H1 (cell line): ENCODE data around the gene CCDC136. TPM values are rescaled to one million over a fixed set of nuclear protein-coding genes. Genes with fewer than 3 reads are reported as not detected.

Source experiments
- CTCF ChIA-PET: fragments of 300-600 bp; sonication (Branson Sonifier 250); formaldehyde crosslinking; loops from one replicate; lab custom pipeline; 2021; ENCODE audit not compliant: partially characterized antibody; lab: Charles Lee
- POLR2A ChIA-PET: fragments of 300-600 bp; sonication (Branson Sonifier 250); formaldehyde crosslinking; loops from one replicate; lab custom pipeline; 2021; ENCODE audit warnings: inconsistent platforms; ENCODE audit not compliant: partially characterized antibody; lab: Charles Lee
- DNase-seq, 2 experiments: peaks; one replicate each; pipeline versions ENCODE4 v3.0.0 to v3.0.0-alpha.2; 2010 to 2022; ENCODE audit warnings: low spot score in 2 of 2, low read depth in 1 of 2, mixed read lengths in 1 of 2
- FAIRE-seq: peaks from 2 replicates; lab custom pipeline; 2011; peaks lifted over from hg19 to GRCh38; lab: Jason Lieb, UNC
- H2AFZ ChIP-seq: 2 replicates; pipeline ENCODE4 v1.8.1; 2012; ENCODE audit warnings: low read length, inconsistent platforms
- H2AK5ac ChIP-seq: 2 replicates; pipeline ENCODE4 v1.6.1; 2013; ENCODE audit warnings: low read depth, low read length
- H2BK120ac ChIP-seq: replicated peaks from 2 replicates; pipeline ENCODE3; 2013; ENCODE audit warnings: low read depth, low read length, inconsistent platforms
- H2BK12ac ChIP-seq: 2 replicates; pipeline ENCODE4 v1.6.1; 2013; ENCODE audit warnings: low read depth, low read length
- H2BK15ac ChIP-seq: 2 replicates; pipeline ENCODE4 v1.6.1; 2013; ENCODE audit warnings: low read length
- H2BK20ac ChIP-seq: 2 replicates; pipeline ENCODE4 v1.6.1; 2013; ENCODE audit warnings: low read length
- H2BK5ac ChIP-seq: 2 replicates; pipeline ENCODE4 v1.6.1; 2013; ENCODE audit warnings: low read depth, low read length
- H3K14ac ChIP-seq: 2 replicates; pipeline ENCODE4 v1.6.1; 2013; ENCODE audit warnings: inconsistent platforms; ENCODE audit not compliant: insufficient read length
- H3K18ac ChIP-seq: 2 replicates; pipeline ENCODE4 v1.6.1; 2013; ENCODE audit warnings: low read length; ENCODE audit errors: extremely low read depth
- H3K23ac ChIP-seq: 2 replicates; pipeline ENCODE4 v1.6.1; 2013; ENCODE audit warnings: inconsistent platforms; ENCODE audit not compliant: insufficient read length
- H3K23me2 ChIP-seq: 2 replicates; pipeline ENCODE4 v1.6.1; 2013; ENCODE audit warnings: low read depth, low read length
- H3K27ac ChIP-seq: 2 replicates; pipeline ENCODE4 v1.6.1; 2011; ENCODE audit warnings: low read depth, low read length, inconsistent platforms
- H3K27me3 ChIP-seq, 4 experiments: replicated peaks in 1 of 4; 1 replicate in 1 of 4; 2 replicates in 3 of 4; pipeline versions ENCODE4 v1.6.1 to v1.8.1; 2011 to 2013; ENCODE audit warnings: low read length in 3 of 4, mild to moderate bottlenecking in 3 of 4, inconsistent platforms in 2 of 4, mixed read lengths in 2 of 4, moderate library complexity in 1 of 4; ENCODE audit not compliant: control insufficient read depth in 3 of 4, insufficient read depth in 3 of 4; ENCODE audit errors: extremely low read depth in 1 of 4
- H3K36me3 ChIP-seq, 4 experiments: 2 replicates each; pipeline versions ENCODE4 v1.6.1 to v1.8.1; 2011 to 2013; ENCODE audit warnings: mild to moderate bottlenecking in 4 of 4, low read length in 3 of 4, moderate library complexity in 2 of 4, control low read depth in 1 of 4, inconsistent platforms in 1 of 4; ENCODE audit not compliant: insufficient read depth in 4 of 4, control insufficient read depth in 2 of 4
- H3K4ac ChIP-seq: replicated peaks from 2 replicates; pipeline ENCODE3; 2013; ENCODE audit warnings: low read length, low read depth, mixed read lengths, inconsistent platforms; ENCODE audit not compliant: insufficient read length
- H3K4me1 ChIP-seq, 4 experiments: replicated peaks in 1 of 4; 1 replicate in 1 of 4; 2 replicates in 3 of 4; pipeline versions ENCODE4 v1.6.1 to v1.8.1; 2011 to 2013; ENCODE audit warnings: low read length in 3 of 4, inconsistent platforms in 2 of 4, mixed read lengths in 1 of 4; ENCODE audit not compliant: insufficient read depth in 4 of 4, control insufficient read depth in 3 of 4
- H3K4me2 ChIP-seq, 2 experiments: 2 replicates each; pipeline versions ENCODE4 v1.6.1 to v1.8.1; 2011 to 2013; ENCODE audit warnings: low read depth in 2 of 2, low read length in 2 of 2, control low read depth in 1 of 2, inconsistent platforms in 1 of 2, mild to moderate bottlenecking in 1 of 2; ENCODE audit not compliant: insufficient read depth in 1 of 2
- H3K4me3 ChIP-seq, 4 experiments: fragments of 200-600, 300-600 bp in 1 of 4; sonication (generic), shearing (Covaris generic), sonication (Bioruptor Twin) in 1 of 4; 2 replicates each; pipeline versions ENCODE4 v1.5.1 to v1.8.1; 2011 to 2016; ENCODE audit warnings: low read length in 4 of 4, low read depth in 3 of 4, control low read depth in 2 of 4, inconsistent platforms in 2 of 4, mild to moderate bottlenecking in 2 of 4, mixed read lengths in 1 of 4, moderate library complexity in 1 of 4; ENCODE audit not compliant: insufficient read depth in 2 of 4; ENCODE audit errors: extremely low read depth in 1 of 4
- H3K56ac ChIP-seq: replicated peaks from 2 replicates; pipeline ENCODE3; 2013; ENCODE audit warnings: low read depth, mild to moderate bottlenecking, mixed read lengths, low read length, inconsistent platforms; ENCODE audit not compliant: insufficient read length
- H3K79me1 ChIP-seq: 2 replicates; pipeline ENCODE4 v1.6.1; 2013; ENCODE audit warnings: low read depth, low read length, control low read depth
- H3K79me2 ChIP-seq, 2 experiments: 2 replicates each; pipeline versions ENCODE4 v1.6.1 to v1.8.1; 2012 to 2013; ENCODE audit warnings: low read length in 2 of 2, mild to moderate bottlenecking in 2 of 2, inconsistent platforms in 1 of 2; ENCODE audit not compliant: insufficient read depth in 2 of 2, control insufficient read depth in 1 of 2
- H3K9ac ChIP-seq, 4 experiments: replicated peaks in 1 of 4; 1 replicate in 1 of 4; 2 replicates in 3 of 4; pipeline versions ENCODE4 v1.6.1 to v1.8.1; 2011 to 2013; ENCODE audit warnings: low read depth in 3 of 4, low read length in 3 of 4, control low read depth in 2 of 4, mild to moderate bottlenecking in 2 of 4, moderate library complexity in 2 of 4, inconsistent platforms in 1 of 4; ENCODE audit errors: extremely low read depth in 1 of 4
- H3K9me3 ChIP-seq, 2 experiments: 2 replicates each; pipeline versions ENCODE4 v1.6.1 to v1.8.1; 2012 to 2013; ENCODE audit warnings: mild to moderate bottlenecking in 2 of 2, moderate library complexity in 2 of 2, control low read depth in 1 of 2, inconsistent platforms in 1 of 2, low read depth in 1 of 2, low read length in 1 of 2, mixed read lengths in 1 of 2; ENCODE audit not compliant: insufficient read depth in 2 of 2
- H4K20me1 ChIP-seq, 2 experiments: replicated peaks in 1 of 2; 2 replicates each; pipeline versions ENCODE3 to v1.8.1; 2011 to 2013; ENCODE audit warnings: inconsistent platforms in 2 of 2, low read length in 2 of 2, mild to moderate bottlenecking in 1 of 2; ENCODE audit not compliant: insufficient read depth in 2 of 2, control insufficient read depth in 1 of 2
- H4K5ac ChIP-seq: 2 replicates; pipeline ENCODE4 v1.6.1; 2013; ENCODE audit warnings: low read length, low read depth, mixed read lengths, inconsistent platforms; ENCODE audit not compliant: insufficient read length
- H4K8ac ChIP-seq: 2 replicates; pipeline ENCODE4 v1.8.0; 2013; ENCODE audit warnings: mild to moderate bottlenecking, moderate library complexity, low read length, inconsistent platforms; ENCODE audit not compliant: insufficient read depth; ENCODE audit errors: extremely low read depth
- H4K91ac ChIP-seq: replicated peaks from 2 replicates; pipeline ENCODE3; 2013; ENCODE audit warnings: low read length, mixed read lengths, inconsistent platforms; ENCODE audit not compliant: insufficient read length
- EGR1 ChIP-seq: IDR thresholded peaks from 2 replicates; pipeline ENCODE4 v1.6.1; 2011; ENCODE audit warnings: low read depth, low read length, borderline replicate concordance
- FOSL1 ChIP-seq: IDR thresholded peaks from 2 replicates; pipeline ENCODE4 v1.6.1; 2011; ENCODE audit warnings: mild to moderate bottlenecking, low read depth, low read length, moderate library complexity; ENCODE audit not compliant: insufficient read depth
- JUN ChIP-seq: IDR thresholded peaks from 2 replicates; pipeline ENCODE4 v1.6.1; 2011; ENCODE audit warnings: low read depth, mild to moderate bottlenecking, improper control_type of control experiment, low read length
- KDM1A ChIP-seq: fragments of 200-600, 300-600 bp; sonication (generic); IDR thresholded peaks from 2 replicates; pipeline ENCODE4 v1.7.1; 2016; ENCODE audit warnings: mild to moderate bottlenecking, low read length, borderline replicate concordance
- NANOG ChIP-seq: IDR thresholded peaks from 2 replicates; pipeline ENCODE4 v1.6.1; 2011; ENCODE audit warnings: low read length, low read depth, mild to moderate bottlenecking, inconsistent platforms; ENCODE audit not compliant: insufficient read depth, poor library complexity, severe bottlenecking
- NRF1 ChIP-seq: IDR thresholded peaks from 2 replicates; pipeline ENCODE4 v1.6.1; 2011; ENCODE audit warnings: mild to moderate bottlenecking, low read depth, low read length, improper control_type of control experiment
- RFX5 ChIP-seq: IDR thresholded peaks from 2 replicates; pipeline ENCODE4 v1.6.1; 2011; ENCODE audit warnings: low read depth, low read length, improper control_type of control experiment, borderline replicate concordance
- RXRA ChIP-seq: IDR thresholded peaks from 2 replicates; pipeline ENCODE4 v1.6.1; 2011; ENCODE audit warnings: low read depth, mild to moderate bottlenecking, low read length, moderate library complexity; ENCODE audit not compliant: insufficient read depth
- SIN3A ChIP-seq, 2 experiments: IDR thresholded peaks in 1 of 2; conservative IDR thresholded peaks in 1 of 2; 2 replicates each; pipeline ENCODE4 v1.6.1; 2011 to 2012; ENCODE audit warnings: low read length in 2 of 2, improper control_type of control experiment in 1 of 2, low read depth in 1 of 2, mild to moderate bottlenecking in 1 of 2
- SRF ChIP-seq: IDR thresholded peaks from 2 replicates; pipeline ENCODE4 v1.6.1; 2011; ENCODE audit warnings: mild to moderate bottlenecking, low read depth, low read length, moderate library complexity
- TBP ChIP-seq: IDR thresholded peaks from 2 replicates; pipeline ENCODE4 v1.6.1; 2011; ENCODE audit warnings: low read depth, low read length, improper control_type of control experiment
- TCF12 ChIP-seq: IDR thresholded peaks from 2 replicates; pipeline ENCODE4 v1.6.1; 2011; ENCODE audit warnings: low read depth, mild to moderate bottlenecking, low read length
- TEAD4 ChIP-seq: IDR thresholded peaks from 2 replicates; pipeline ENCODE4 v1.6.1; 2012; ENCODE audit warnings: low read depth, low read length, inconsistent platforms, mixed read lengths
- WGBS, 2 experiments: shearing (Covaris generic) in 1 of 2; methylation state at CpG; one replicate each; pipeline versions ENCODE4 v1.1.6 to v1.1.7; 2013 to 2015; ENCODE audit warnings: low lambda C conversion rate in 2 of 2, mixed read lengths in 2 of 2, inconsistent platforms in 1 of 2, low coverage in 1 of 2, missing lambda C conversion rate in 1 of 2; ENCODE audit not compliant: insufficient replicate concordance in 2 of 2, insufficient coverage in 1 of 2, insufficient read length in 1 of 2; ENCODE audit errors: extremely low coverage in 1 of 2, missing lambda C conversion rate in 1 of 2; 5-methylcytosine and 5-hydroxymethylcytosine counted together
- polyA plus RNA-seq, 7 experiments: library from polyadenylated mRNA; depleted of rRNA in 3 of 7; stranded (reverse) in 5 of 7; unstranded in 2 of 7; fragments of >200 nt in 5 of 7; fragments of 200-250 nt in 2 of 7; gene quantifications; 1 replicate in 5 of 7; 2 replicates in 1 of 7; 4 replicates in 1 of 7; pipeline versions ENCODE4 v1.2.1 to v1.2.3, GENCODE V29; 2011 to 2013; ENCODE audit warnings: missing spikeins in 2 of 7, mixed read lengths in 2 of 7
- total RNA-seq: library from RNA; stranded (reverse); fragmentation: NEBNext Ultra II Directional; extraction: Animal tissue kit (Norgen Biotek cat#: 25700); gene quantifications from 2 replicates; pipeline ENCODE4 v1.2.1, GENCODE V29; 2021

The CCDC136 gene
- total and polyA plus RNA-seq, 2 of the 8 experiments (the other 6 are each of a cell fraction or from before 2014, with no cell fraction given), result 35.6 to 47.7 TPM

GRCh38 chr7:128856001-128856718, 64.4 kb downstream of the CCDC136 start:
- Histone ChIP-seq H3K9me3 (no peaks in the 10 kb centered on the region), H2BK120ac (no peak overlapping the region), H3K79me2 (no peaks in the 10 kb centered on the region), H3K79me1 (no peaks in the 10 kb centered on the region), H4K20me1 (no peaks in the 10 kb centered on the region), H2BK20ac (no peak overlapping the region), H4K5ac (no peak overlapping the region), H3K4me1 (peaks cover 0 to 9% (median 4%) of the 10 kb centered on the region in 4 experiments; a peak in 5 of 7 replicates), H4K8ac (no peak overlapping the region), H3K4ac (no peak overlapping the region), H4K91ac (no peak overlapping the region), H2BK12ac (no peak overlapping the region), H2AFZ (no peak overlapping the region), H3K4me3 (no peak overlapping the region), H2BK5ac (no peak overlapping the region), H3K9ac (no peak overlapping the region), H3K56ac (no peak overlapping the region), H3K36me3 (no peaks in the 10 kb centered on the region), H3K27ac (no peak overlapping the region), H3K23me2 (no peaks in the 10 kb centered on the region), H2BK15ac (no peak overlapping the region), H3K27me3 (no peaks in the 10 kb centered on the region), H3K18ac (no peak overlapping the region), H2AK5ac (no peak overlapping the region), H3K14ac (no peak overlapping the region), H3K4me2 (no peak overlapping the region), H3K23ac (no peak overlapping the region)
- DNase-seq (no peak), FAIRE-seq (no peak)
- 83% methylated on average over 16 of the region's 17 CpGs; no CpG with 5 or more reads in 1 of the 2 experiments for WGBS, 2 experiments
- ChIA-PET POLR2A (interaction anchor here (0.7 kb wide), 1 partner anchor 8 kb away, joined by 3 read pairs; no protein-coding TSS in a partner anchor), CTCF (interaction anchor here (0.8 to 1.5 kb wide), 6 partner anchors 11 to 61 kb away, joined by 3 to 8 read pairs (median 4); no protein-coding TSS in a partner anchor)
- no peak for TF ChIP-seq RXRA
- no peak for TF ChIP-seq TCF12
- TF ChIP-seq RFX5, result no peak
- TF ChIP-seq NRF1, result no peak
- TF ChIP-seq FOSL1, result no peak
- TF ChIP-seq EGR1, result no peak
- no peak for TF ChIP-seq SIN3A (conservative IDR thresholded peaks at IDR 0.05 in 1 of 2, IDR thresholded peaks at IDR 0.05 in 1 of 2; ENCODE audit: low read depth in 1 of 2, low read length in 2 of 2)
- TF ChIP-seq KDM1A, result no peak
- TF ChIP-seq TBP, result no peak
- no peak for TF ChIP-seq NANOG
- no peak for TF ChIP-seq SRF
- TF ChIP-seq JUN, result no peak
- TF ChIP-seq TEAD4, result no peak
